IMR-90 (cell line): Measurements from ENCODE around the gene TMED10. TPM values are rescaled to one million over a fixed set of nuclear protein-coding genes. Genes with fewer than 3 reads are reported as not detected.

Experiments used
- ATAC-seq: fragments of 200-7000 bp; cut with Tn5 transposase; 2 replicates; pipeline ENCODE4 v1.9.1; 2020; ENCODE audit warnings: low read depth, mild to moderate bottlenecking, moderate library complexity
- BruUV-seq: library from RNA; stranded (reverse); fragments of 400-500 nt; replicated peaks from 2 replicates; lab custom pipeline; 2021; lab: Mats Ljungman, UMichigan
- CTCF ChIA-PET: fragments of 300-600 bp; formaldehyde crosslinking; extraction: SDS; loops from one replicate; lab custom pipeline; 2021; ENCODE audit warnings: antibody characterized with exemption; lab: Yijun Ruan, JAX
- POLR2A ChIA-PET: fragments of 300-600 bp; sonication (Branson Sonifier 250); formaldehyde crosslinking; loops from one replicate; lab custom pipeline; 2022; ENCODE audit warnings: antibody characterized with exemption; ENCODE audit not compliant: unreplicated experiment; lab: Charles Lee
- DNase-seq: peaks from one replicate; pipeline ENCODE4 v3.0.0; 2013
- H2AFZ ChIP-seq: replicated peaks from 2 replicates; pipeline ENCODE3; 2013; ENCODE audit warnings: low read length, mild to moderate bottlenecking; ENCODE audit not compliant: poor library complexity
- H2AK5ac ChIP-seq: 2 replicates; pipeline ENCODE4 v1.6.1; 2013; ENCODE audit warnings: low read depth, low read length, inconsistent platforms
- H2AK9ac ChIP-seq: replicated peaks from 2 replicates; pipeline ENCODE3; 2013; ENCODE audit warnings: mild to moderate bottlenecking, low read depth, low read length, moderate library complexity; ENCODE audit not compliant: poor library complexity
- H2BK120ac ChIP-seq: 2 replicates; pipeline ENCODE4 v1.6.1; 2013; ENCODE audit warnings: low read depth, low read length, inconsistent platforms
- H2BK15ac ChIP-seq: 3 replicates; pipeline ENCODE4 v1.6.1; 2013; ENCODE audit warnings: low read depth, low read length, inconsistent platforms
- H2BK20ac ChIP-seq: 2 replicates; pipeline ENCODE4 v1.6.1; 2013; ENCODE audit warnings: low read depth, mild to moderate bottlenecking, inconsistent platforms, low read length, moderate library complexity
- H2BK5ac ChIP-seq: 2 replicates; pipeline ENCODE4 v1.6.1; 2013; ENCODE audit warnings: mild to moderate bottlenecking, low read depth, low read length, inconsistent platforms; ENCODE audit not compliant: poor library complexity, severe bottlenecking
- H3K14ac ChIP-seq: replicated peaks from 2 replicates; pipeline ENCODE4 v1.6.1; 2013; ENCODE audit warnings: low read depth, low read length, inconsistent platforms
- H3K18ac ChIP-seq: 2 replicates; pipeline ENCODE4 v1.6.1; 2013; ENCODE audit warnings: low read depth, low read length, control low read depth
- H3K23ac ChIP-seq: 2 replicates; pipeline ENCODE4 v1.6.1; 2013; ENCODE audit warnings: low read depth, low read length, inconsistent platforms
- H3K27ac ChIP-seq: 2 replicates; pipeline ENCODE4 v1.5.1; 2013; ENCODE audit warnings: mild to moderate bottlenecking, control low read depth, low read length; ENCODE audit not compliant: insufficient read depth
- H3K27me3 ChIP-seq: 2 replicates; pipeline ENCODE4 v1.6.1; 2013; ENCODE audit warnings: low read length; ENCODE audit not compliant: control insufficient read depth, insufficient read depth
- H3K36me3 ChIP-seq: 2 replicates; pipeline ENCODE4 v1.6.1; 2013; ENCODE audit warnings: low read length, mixed read lengths; ENCODE audit not compliant: control insufficient read depth, insufficient read depth
- H3K4ac ChIP-seq: 2 replicates; pipeline ENCODE4 v1.6.1; 2013; ENCODE audit warnings: low read depth, low read length, inconsistent platforms
- H3K4me1 ChIP-seq: 2 replicates; pipeline ENCODE4 v1.6.1; 2013; ENCODE audit warnings: low read length, mixed read lengths; ENCODE audit not compliant: control insufficient read depth, insufficient read depth
- H3K4me2 ChIP-seq: 2 replicates; pipeline ENCODE4 v1.6.1; 2013; ENCODE audit warnings: low read depth, mild to moderate bottlenecking, control low read depth, low read length, moderate library complexity
- H3K4me3 ChIP-seq: 2 replicates; pipeline ENCODE4 v1.5.1; 2013; ENCODE audit warnings: low read depth, mild to moderate bottlenecking, control low read depth, low read length, moderate library complexity; ENCODE audit not compliant: insufficient read depth
- H3K56ac ChIP-seq: 2 replicates; pipeline ENCODE4 v1.6.1; 2013; ENCODE audit warnings: low read length, inconsistent platforms; ENCODE audit not compliant: insufficient read depth; ENCODE audit errors: extremely low read depth
- H3K79me1 ChIP-seq, 2 experiments: 2 replicates each; pipeline ENCODE4 v1.6.1; 2013; ENCODE audit warnings: low read length in 2 of 2, inconsistent platforms in 1 of 2, low read depth in 1 of 2
- H3K9ac ChIP-seq: 2 replicates; pipeline ENCODE4 v1.6.1; 2013; ENCODE audit warnings: low read depth, low read length, control low read depth
- H3K9me1 ChIP-seq: 2 replicates; pipeline ENCODE4 v1.6.1; 2013; ENCODE audit warnings: low read length, inconsistent platforms; ENCODE audit not compliant: insufficient read depth
- H3K9me3 ChIP-seq: 2 replicates; pipeline ENCODE4 v1.6.1; 2013; ENCODE audit warnings: low read length; ENCODE audit not compliant: control insufficient read depth, insufficient read depth
- H4K20me1 ChIP-seq: 2 replicates; pipeline ENCODE4 v1.6.1; 2013; ENCODE audit warnings: low read length, inconsistent platforms; ENCODE audit not compliant: insufficient read depth
- H4K5ac ChIP-seq: 2 replicates; pipeline ENCODE4 v1.6.1; 2013; ENCODE audit warnings: mild to moderate bottlenecking, low read depth, low read length, control low read depth
- H4K8ac ChIP-seq, 2 experiments: 2 replicates each; pipeline ENCODE4 v1.6.1; 2013; ENCODE audit warnings: low read depth in 2 of 2, low read length in 2 of 2, control low read depth in 1 of 2, inconsistent platforms in 1 of 2
- H4K91ac ChIP-seq: 2 replicates; pipeline ENCODE4 v1.6.1; 2013; ENCODE audit warnings: low read depth, low read length, inconsistent platforms; ENCODE audit not compliant: insufficient read depth
- RAD21 ChIP-seq: IDR thresholded peaks from 2 replicates; pipeline ENCODE4 v1.6.1; 2012; ENCODE audit warnings: low read length, improper control_type of control experiment
- RCOR1 ChIP-seq: IDR thresholded peaks from 2 replicates; pipeline ENCODE4 v1.6.1; 2012; ENCODE audit warnings: mild to moderate bottlenecking, low read length, improper control_type of control experiment; ENCODE audit not compliant: insufficient replicate concordance
- RFX5 ChIP-seq: IDR thresholded peaks from 2 replicates; pipeline ENCODE4 v1.8.0; 2012; ENCODE audit warnings: low read depth, mild to moderate bottlenecking, low read length, moderate library complexity
- SMC3 ChIP-seq: fragments of 150-350 bp; IDR thresholded peaks from 2 replicates; pipeline ENCODE4 v1.6.1; 2016; ENCODE audit warnings: low read depth, mild to moderate bottlenecking, antibody characterized with exemption, low read length, moderate library complexity
- WGBS, 2 experiments: methylation state at CpG; one replicate each; pipeline versions ENCODE4 v1.1.5 to v1.1.7; 2013; ENCODE audit warnings: missing lambda C conversion rate in 2 of 2; ENCODE audit not compliant: insufficient read length in 1 of 2; ENCODE audit errors: extremely low coverage in 2 of 2; 5-methylcytosine and 5-hydroxymethylcytosine counted together
- dilution Hi-C: fragments of 300-500 bp; cut with HindIII; formaldehyde crosslinking; loops from one replicate; pipeline ENCODE4 v1.14.3; 2018; ENCODE audit warnings: low sequenced_read_pairs; ENCODE audit not compliant: unreplicated experiment
- in situ Hi-C: fragments of 300-500 bp; cut with MboI; formaldehyde crosslinking; loops from 3 replicates; pipeline ENCODE4 v1.14.3; 2019; ENCODE audit warnings: low sequenced_read_pairs, inconsistent platforms, mixed read lengths
- intact Hi-C: fragments of 100-400 bp; cut with micrococcal nuclease; formaldehyde crosslinking; loops from 2 replicates; pipeline ENCODE4 v1.10.0; 2022
- polyA plus RNA-seq, 3 experiments: library from polyadenylated mRNA; depleted of rRNA; stranded (reverse); fragments of >200 nt; gene quantifications; 2 replicates each; pipeline ENCODE4 v1.2.3, GENCODE V29; 2012; ENCODE audit warnings: low replicate concordance in 1 of 3
- total RNA-seq: library from RNA; depleted of rRNA; stranded (reverse); fragments of >200 nt; gene quantifications from 2 replicates; pipeline ENCODE4 v1.2.3, GENCODE V29; 2012

The TMED10 gene
- total and polyA plus RNA-seq, 2 of the 4 experiments (the other 2 are of a cell fraction), result 254 to 441 TPM

- Histone ChIP-seq H2AFZ (no peak overlapping the region), H4K5ac (no peak overlapping the region), H4K8ac (no peak overlapping the region), H2AK5ac (no peak overlapping the region), H3K23ac (no peak overlapping the region), H2BK15ac (no peak overlapping the region), H3K14ac (no peak overlapping the region), H3K27ac (no peak overlapping the region), H3K4me2 (no peak overlapping the region), H3K27me3 (no peaks in the 10 kb centered on the region), H3K9ac (no peak overlapping the region), H2BK20ac (no peak overlapping the region), H4K20me1 (no peaks in the 10 kb centered on the region), H2BK120ac (no peak overlapping the region), H2BK5ac (no peak overlapping the region), H3K36me3 (peaks cover 6% of the 10 kb centered on the region; the same call in 1 of the 2 replicates), H3K4me1 (peaks cover 7% of the 10 kb centered on the region; the same call in 1 of the 2 replicates), H3K79me1 (peaks cover 14 to 26% of the 10 kb centered on the region in 2 experiments), H2AK9ac (no peak overlapping the region), H3K4ac (no peak overlapping the region), H3K9me3 (no peaks in the 10 kb centered on the region), H4K91ac (no peak overlapping the region), H3K56ac (no peak overlapping the region), H3K18ac (no peak overlapping the region), H3K9me1 (no peaks in the 10 kb centered on the region), H3K4me3 (no peak overlapping the region)
- WGBS, 2 experiments, result no CpG with 5 or more reads among the region's 7 CpGs
- ATAC-seq, result no peak
- no peak for TF ChIP-seq RFX5
- no peak for TF ChIP-seq RAD21
- TF ChIP-seq SMC3, result no peak
- no peak for TF ChIP-seq RCOR1
- BruUV-seq, result no TSS peak
- DNase-seq, result no peak
- intact Hi-C loops (no loop called here), in situ Hi-C loops (no loop called here), dilution Hi-C loops (no loop called here)
- ChIA-PET CTCF (no interaction called here), POLR2A (interaction anchor here (0.6 kb wide), 1 partner anchor 214 kb away, joined by 6 read pairs; no protein-coding TSS in a partner anchor)
Observed at GRCh38 chr14:75121552-75121951, 54.9 kb downstream of the TMED10 start.
